ENCODE data around the gene PPP2R3B. TPM values are rescaled to one million over a fixed set of nuclear protein-coding genes. Genes with fewer than 3 reads are reported as not detected.

Gene PPP2R3B
- total and polyA plus RNA-seq, 2 of the 13 experiments (the other 11 are each of a cell fraction or from before 2014, with no cell fraction given) = 17.0 to 21.4 TPM

- TF ChIP-seq MAZ (IDR thresholded peaks at IDR 0.05; ENCODE audit: borderline replicate concordance, low read depth, low read length) (peak; percentile 70; the same call in 1 of the 2 replicates), MAZ (CRISPR knock-in tag; IDR thresholded peaks at IDR 0.05; ENCODE audit: low read depth) (peak; percentile 76), ARID5B (CRISPR knock-in tag; IDR thresholded peaks at IDR 0.05) (peak; percentile 29; the same call in 1 of the 2 replicates), RORA (CRISPR knock-in tag; IDR thresholded peaks at IDR 0.05) (no peak), ZZZ3 (CRISPR knock-in tag; IDR thresholded peaks at IDR 0.05; ENCODE audit: borderline replicate concordance) (peak; percentile 90; the same call in 1 of the 2 replicates), ZSCAN9 (CRISPR knock-in tag; IDR thresholded peaks at IDR 0.05; ENCODE audit: borderline replicate concordance) (peak; percentile 77; the same call in 1 of the 2 replicates), KAT7 (CRISPR knock-in tag; IDR thresholded peaks at IDR 0.05; ENCODE audit: borderline replicate concordance) (no peak), CSRNP1 (CRISPR knock-in tag; IDR thresholded peaks at IDR 0.05) (0 out of 2 replicates have a peak, but pooled peaks have one; percentile 74), BORCS8-MEF2B (CRISPR knock-in tag; IDR thresholded peaks at IDR 0.05) (peak; percentile 87), TOE1 (CRISPR knock-in tag; IDR thresholded peaks at IDR 0.05) (0 out of 2 replicates have a peak, but pooled peaks have one; percentile 62), NFKBIZ (CRISPR knock-in tag; IDR thresholded peaks at IDR 0.05) (peak; percentile 18; the same call in 1 of the 2 replicates), FOXO4 (CRISPR knock-in tag; conservative IDR thresholded peaks at IDR 0.05) (no peak), ISL2 (CRISPR knock-in tag; IDR thresholded peaks at IDR 0.05) (peak; percentile 81), IKZF4 (CRISPR knock-in tag; IDR thresholded peaks at IDR 0.05; ENCODE audit: borderline replicate concordance, low read depth, not compliant biosample characterization) (peak; percentile 81), PLRG1 (conservative IDR thresholded peaks at IDR 0.05) (no peak), SSRP1 (CRISPR knock-in tag; IDR thresholded peaks at IDR 0.05) (no peak), PBX2 (CRISPR knock-in tag; IDR thresholded peaks at IDR 0.05) (no peak), MEIS2 (CRISPR knock-in tag; IDR thresholded peaks at IDR 0.05) (peak; percentile 58), ZNF773 (CRISPR knock-in tag; IDR thresholded peaks at IDR 0.05; ENCODE audit: borderline replicate concordance) (0 out of 2 replicates have a peak, but pooled peaks have one; percentile 53), NCOA1 (CRISPR knock-in tag; IDR thresholded peaks at IDR 0.05) (no peak), RAD51 (IDR thresholded peaks at IDR 0.05; ENCODE audit: borderline replicate concordance) (no peak)
Measured at GRCh38 chrX:386768-387575, at the start of gene PPP2R3B (continued).

Measured in HepG2 (cell line).